Ectodermal cell (in vitro differentiated cells): ENCODE measurements around the gene IFNA8.

ENCODE experiments used
- H3K27ac ChIP-seq: 2 replicates; pipeline ENCODE4 v1.7.0; 2013; ENCODE audit warnings: mild to moderate bottlenecking, low read depth, low read length; ENCODE audit not compliant: insufficient read depth, poor library complexity, severe bottlenecking
- H3K27me3 ChIP-seq: 2 replicates; pipeline ENCODE4 v1.7.0; 2013; ENCODE audit warnings: mild to moderate bottlenecking, low read length; ENCODE audit not compliant: insufficient read depth, control insufficient read depth, poor library complexity, severe bottlenecking
- H3K36me3 ChIP-seq: one replicate; pipeline ENCODE4 v1.7.0; 2013; ENCODE audit warnings: low read length; ENCODE audit not compliant: control insufficient read depth, insufficient read depth
- H3K4me1 ChIP-seq: one replicate; pipeline ENCODE4 v1.7.0; 2013; ENCODE audit warnings: low read length; ENCODE audit not compliant: control insufficient read depth, insufficient read depth
- H3K4me3 ChIP-seq: 2 replicates; pipeline ENCODE4 v1.7.0; 2013; ENCODE audit warnings: low read depth, low read length, control low read depth; ENCODE audit not compliant: insufficient read depth
- H3K9me3 ChIP-seq: 2 replicates; pipeline ENCODE4 v1.7.0; 2013; ENCODE audit warnings: mild to moderate bottlenecking, low read length, moderate library complexity; ENCODE audit not compliant: control insufficient read depth
- WGBS, 2 experiments: methylation state at CpG; one replicate each; pipeline ENCODE4 v1.1.7; 2013; ENCODE audit warnings: missing lambda C conversion rate in 2 of 2; 5-methylcytosine and 5-hydroxymethylcytosine counted together

Gene IFNA8

GRCh38 chr9:21395778-21396717 is 12.9 kb upstream of the IFNA8 start:
- 11 to 12% methylated on average over 40 of the region's 40 CpGs for WGBS, 2 experiments
- no peaks in the 10 kb centered on the region for H3K9me3 ChIP-seq
- H3K4me1 ChIP-seq, result no peaks in the 10 kb centered on the region
- no peaks in the 10 kb centered on the region for H3K36me3 ChIP-seq
- peak overlapping the region; percentile 49 for H3K4me3 ChIP-seq
- H3K27ac ChIP-seq, result no peak overlapping the region
- H3K27me3 ChIP-seq, result peaks cover 32% of the 10 kb centered on the region

GRCh38 chr9:21398955-21399489 is 9.9 kb upstream of the IFNA8 start:
- 95 to 97% methylated on average over 1 to 5 of the region's 5 CpGs for WGBS, 2 experiments
- Histone ChIP-seq H3K27ac (no peak overlapping the region), H3K9me3 (no peaks in the 10 kb centered on the region), H3K36me3 (no peaks in the 10 kb centered on the region), H3K27me3 (peaks cover 52% of the 10 kb centered on the region), H3K4me1 (no peaks in the 10 kb centered on the region), H3K4me3 (no peak overlapping the region)

- H3K9me3 ChIP-seq, result no peaks in the 10 kb centered on the region
- peaks cover 52% of the 10 kb centered on the region for H3K27me3 ChIP-seq
- no peak overlapping the region for H3K4me3 ChIP-seq
- no peak overlapping the region for H3K27ac ChIP-seq
- WGBS, 2 experiments, result 91% methylated on average over 3 of the region's 3 CpGs
- no peaks in the 10 kb centered on the region for H3K36me3 ChIP-seq
- H3K4me1 ChIP-seq, result no peaks in the 10 kb centered on the region
Measured at GRCh38 chr9:21399956-21400355, 9.0 kb upstream of the IFNA8 start.

GRCh38 chr9:21402386-21403251 is 6.3 kb upstream of the IFNA8 start:
- Histone ChIP-seq H3K36me3 (no peaks in the 10 kb centered on the region), H3K9me3 (no peaks in the 10 kb centered on the region), H3K4me3 (peak overlapping the region; percentile 44), H3K4me1 (no peaks in the 10 kb centered on the region), H3K27ac (no peak overlapping the region), H3K27me3 (peaks cover 27% of the 10 kb centered on the region)
- 2% methylated on average over 53 of the region's 53 CpGs for WGBS, 2 experiments

GRCh38 chr9:21404146-21404545 is 4.8 kb upstream of the IFNA8 start:
- Histone ChIP-seq H3K36me3 (no peaks in the 10 kb centered on the region), H3K4me3 (no peak overlapping the region), H3K27me3 (peaks cover 25% of the 10 kb centered on the region), H3K27ac (no peak overlapping the region), H3K9me3 (no peaks in the 10 kb centered on the region), H3K4me1 (no peaks in the 10 kb centered on the region)
- 88 to 90% methylated on average over 3 of the region's 3 CpGs for WGBS, 2 experiments

- Histone ChIP-seq H3K27me3 (no peaks in the 10 kb centered on the region), H3K4me3 (no peak overlapping the region), H3K27ac (no peak overlapping the region), H3K36me3 (no peaks in the 10 kb centered on the region), H3K4me1 (peaks cover 5% of the 10 kb centered on the region), H3K9me3 (no peaks in the 10 kb centered on the region)
Measured at GRCh38 chr9:21412107-21412506, 3.2 kb downstream of the IFNA8 start.

GRCh38 chr9:21413151-21413550 is 4.2 kb downstream of the IFNA8 start:
- Histone ChIP-seq H3K27me3 (no peaks in the 10 kb centered on the region), H3K36me3 (no peaks in the 10 kb centered on the region), H3K4me1 (peaks cover 5% of the 10 kb centered on the region), H3K9me3 (no peaks in the 10 kb centered on the region), H3K27ac (no peak overlapping the region), H3K4me3 (no peak overlapping the region)
- WGBS, 2 experiments, result 78 to 80% methylated on average over 4 of the region's 4 CpGs

GRCh38 chr9:21413624-21414023 is 4.7 kb downstream of the IFNA8 start:
- no peaks in the 10 kb centered on the region for H3K36me3 ChIP-seq
- peaks cover 5% of the 10 kb centered on the region for H3K4me1 ChIP-seq
- WGBS, 2 experiments, result 69 to 71% methylated on average over 5 of the region's 5 CpGs

GRCh38 chr9:21414220-21414940 is 5.5 kb downstream of the IFNA8 start:
- no peak overlapping the region for H3K4me3 ChIP-seq
- 94 to 96% methylated on average over 2 of the region's 2 CpGs for WGBS, 2 experiments
- H3K27me3 ChIP-seq, result no peaks in the 10 kb centered on the region
- H3K9me3 ChIP-seq, result no peaks in the 10 kb centered on the region
- no peaks in the 10 kb centered on the region for H3K36me3 ChIP-seq
- H3K27ac ChIP-seq, result no peak overlapping the region
- peaks cover 5% of the 10 kb centered on the region for H3K4me1 ChIP-seq

More at GRCh38 chr9:21413624-21414023, 4.7 kb downstream of the IFNA8 start:
- H3K9me3 ChIP-seq, result no peaks in the 10 kb centered on the region
- H3K4me3 ChIP-seq, result no peak overlapping the region
- H3K27ac ChIP-seq, result no peak overlapping the region
- no peaks in the 10 kb centered on the region for H3K27me3 ChIP-seq
